Natural killer cell (primary cell): Measurements from ENCODE around the gene LEPROT. TPM values are rescaled to one million over a fixed set of nuclear protein-coding genes. Genes with fewer than 3 reads are reported as not detected.
A peak's percentile ranks its signal among the peaks of the same experiment; 100 is the strongest.

Source experiments
- ATAC-seq, 3 donors: fragments of 150-1000 bp in 2 of 3; fragments of 200-7000 bp in 1 of 3; cut with Tn5 transposase; 1 replicate in 1 of 3; 2 replicates in 2 of 3; pipeline ENCODE4 v1.10.0; 2021; ENCODE audit warnings: mild to moderate bottlenecking in 2 of 3, moderate library complexity in 2 of 3
- DNase-seq, 2 donors: peaks; one replicate each; pipeline versions ENCODE4 v3.0.0 to v3.0.0-alpha.2; 2013 to 2021; ENCODE audit warnings: mixed read lengths in 1 of 2
- H3K27ac ChIP-seq: one replicate; pipeline ENCODE4 v1.5.1; 2013; ENCODE audit warnings: mild to moderate bottlenecking, low read length
- H3K27me3 ChIP-seq: one replicate; pipeline ENCODE4 v1.6.1; 2013; ENCODE audit warnings: low read length; ENCODE audit not compliant: control insufficient read depth, insufficient read depth
- H3K36me3 ChIP-seq: one replicate; pipeline ENCODE4 v1.6.1; 2013; ENCODE audit warnings: low read length; ENCODE audit not compliant: control insufficient read depth, insufficient read depth
- H3K4me1 ChIP-seq: one replicate; pipeline ENCODE4 v1.6.1; 2013; ENCODE audit warnings: low read length; ENCODE audit not compliant: control insufficient read depth, insufficient read depth
- H3K4me3 ChIP-seq: one replicate; pipeline ENCODE4 v1.5.1; 2013; ENCODE audit warnings: low read length
- H3K9me3 ChIP-seq: one replicate; pipeline ENCODE4 v1.6.1; 2013; ENCODE audit warnings: low read length; ENCODE audit not compliant: control insufficient read depth, insufficient read depth
- H3K27ac Mint-ChIP-seq, 2 donors: one replicate each; pipeline ENCODE4 v1.8.0; 2022; ENCODE audit warnings: mild to moderate bottlenecking in 2 of 2, mixed read lengths in 2 of 2, moderate library complexity in 1 of 2
- H3K27me3 Mint-ChIP-seq, 2 donors: one replicate each; pipeline ENCODE4 v1.8.0; 2022; ENCODE audit warnings: low read depth in 2 of 2, mixed read lengths in 2 of 2
- H3K36me3 Mint-ChIP-seq: one replicate; pipeline ENCODE4 v1.8.0; 2022; ENCODE audit warnings: mixed read lengths
- H3K4me1 Mint-ChIP-seq, 2 donors: one replicate each; pipeline ENCODE4 v1.8.0; 2022; ENCODE audit warnings: mixed read lengths in 2 of 2
- H3K4me3 Mint-ChIP-seq: one replicate; pipeline ENCODE4 v1.8.0; 2022; ENCODE audit warnings: mild to moderate bottlenecking, moderate library complexity, mixed read lengths
- H3K9me3 Mint-ChIP-seq, 2 donors: one replicate each; pipeline ENCODE4 v1.8.0; 2022; ENCODE audit warnings: mixed read lengths in 2 of 2
- WGBS: methylation state at CpG from one replicate; pipeline ENCODE4 v1.1.7; 2013; ENCODE audit warnings: missing lambda C conversion rate; ENCODE audit not compliant: insufficient coverage; 5-methylcytosine and 5-hydroxymethylcytosine counted together
- intact Hi-C: fragments of 100-400 bp; cut with micrococcal nuclease; formaldehyde crosslinking; loops from one replicate; pipeline ENCODE4 v1.14.2; 2022
- total RNA-seq, 4 donors: library from RNA; stranded (reverse); fragments of 120-200 nt in 1 of 4; gene quantifications; one replicate each; pipeline versions ENCODE4 v1.2.3 to v1.2.4, GENCODE V29; 2013 to 2022
- TF ChIP-seq, protein P1 (sequence below): fragments of 200-600 bp; IDR thresholded peaks from one replicate; pipeline ENCODE4 v1.8.0; 2022; ENCODE audit warnings: antibody characterized with exemption

Gene LEPROT
- total RNA-seq, 3 donors from 2014 or later (not counting 1 experiment from before 2014, with no cell fraction given): 18.1 to 33.0 (median 20.3) TPM

DNA sequence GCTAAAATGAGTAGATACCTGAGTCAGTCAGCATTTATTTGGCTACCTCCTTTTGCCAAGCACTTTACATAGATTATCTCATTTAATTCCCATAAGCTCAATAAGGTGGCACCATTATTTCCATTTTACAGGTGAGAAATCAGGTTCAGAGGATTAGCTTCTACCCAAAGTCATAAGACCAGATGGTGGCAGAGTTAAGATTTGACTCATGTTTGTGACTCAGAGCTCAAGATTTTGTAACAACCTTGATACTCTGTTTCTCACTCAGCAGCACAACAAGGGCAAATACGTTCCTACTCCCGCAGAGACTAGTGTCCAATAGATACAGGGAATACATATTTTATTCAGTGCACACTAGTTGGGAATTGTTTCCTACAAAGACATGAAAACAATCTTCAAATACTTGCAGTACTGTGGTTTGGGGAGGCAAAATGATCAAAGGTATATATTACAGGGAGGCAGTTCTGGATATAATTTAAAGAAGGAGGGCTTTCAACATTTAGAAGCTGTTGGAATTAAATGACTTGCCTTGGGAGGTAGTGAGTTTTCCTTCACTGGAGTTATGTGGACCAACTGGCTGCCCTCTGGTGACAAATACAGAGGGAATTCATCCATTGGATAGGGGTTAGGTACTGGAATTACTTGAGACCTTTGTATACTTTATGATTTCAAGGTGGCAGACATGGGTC is 3.6 kb downstream of the LEPROT start:
- H3K27ac ChIP-seq: no peak overlapping the region
- TF ChIP-seq, protein P1, sequence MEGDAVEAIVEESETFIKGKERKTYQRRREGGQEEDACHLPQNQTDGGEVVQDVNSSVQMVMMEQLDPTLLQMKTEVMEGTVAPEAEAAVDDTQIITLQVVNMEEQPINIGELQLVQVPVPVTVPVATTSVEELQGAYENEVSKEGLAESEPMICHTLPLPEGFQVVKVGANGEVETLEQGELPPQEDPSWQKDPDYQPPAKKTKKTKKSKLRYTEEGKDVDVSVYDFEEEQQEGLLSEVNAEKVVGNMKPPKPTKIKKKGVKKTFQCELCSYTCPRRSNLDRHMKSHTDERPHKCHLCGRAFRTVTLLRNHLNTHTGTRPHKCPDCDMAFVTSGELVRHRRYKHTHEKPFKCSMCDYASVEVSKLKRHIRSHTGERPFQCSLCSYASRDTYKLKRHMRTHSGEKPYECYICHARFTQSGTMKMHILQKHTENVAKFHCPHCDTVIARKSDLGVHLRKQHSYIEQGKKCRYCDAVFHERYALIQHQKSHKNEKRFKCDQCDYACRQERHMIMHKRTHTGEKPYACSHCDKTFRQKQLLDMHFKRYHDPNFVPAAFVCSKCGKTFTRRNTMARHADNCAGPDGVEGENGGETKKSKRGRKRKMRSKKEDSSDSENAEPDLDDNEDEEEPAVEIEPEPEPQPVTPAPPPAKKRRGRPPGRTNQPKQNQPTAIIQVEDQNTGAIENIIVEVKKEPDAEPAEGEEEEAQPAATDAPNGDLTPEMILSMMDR: no peak
- H3K4me1 Mint-ChIP-seq: peaks cover 12 to 22% of the 10 kb centered on the region in 2 donors
- peaks cover 24% of the 10 kb centered on the region for H3K36me3 ChIP-seq
- no peaks in the 10 kb centered on the region for H3K27me3 Mint-ChIP-seq
- 78% methylated on average over 2 of the region's 2 CpGs for WGBS
- H3K4me1 ChIP-seq: peaks cover 13% of the 10 kb centered on the region
- ATAC-seq: no peak
- no peaks in the 10 kb centered on the region for H3K9me3 ChIP-seq
- H3K27me3 ChIP-seq: no peaks in the 10 kb centered on the region
- H3K27ac Mint-ChIP-seq: no peak overlapping the region
- intact Hi-C loops: no loop called here
- H3K4me3 ChIP-seq: no peak overlapping the region
- no peak for DNase-seq
- H3K4me3 Mint-ChIP-seq: no peak overlapping the region
- peaks cover 5% of the 10 kb centered on the region for H3K36me3 Mint-ChIP-seq
- no peaks in the 10 kb centered on the region for H3K9me3 Mint-ChIP-seq

DNA sequence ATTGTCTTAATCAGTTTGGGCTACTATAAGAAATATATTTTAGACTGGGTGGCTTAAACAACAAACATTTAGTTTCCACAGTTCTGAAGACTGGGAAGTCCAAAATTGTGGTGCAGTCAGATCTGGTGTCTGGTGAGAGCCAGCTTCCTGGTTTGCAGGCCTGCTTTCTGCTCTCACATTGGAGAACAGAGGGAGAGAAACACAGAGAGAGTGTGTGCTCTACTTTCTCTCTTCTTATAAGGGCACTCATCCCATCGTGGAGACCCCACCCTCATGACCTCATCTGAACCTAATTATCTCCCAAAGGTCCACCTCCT is 4.1 kb downstream of the LEPROT start:
- Histone ChIP-seq H3K27me3 (no peaks in the 10 kb centered on the region), H3K4me3 (no peak overlapping the region), H3K36me3 (peaks cover 27% of the 10 kb centered on the region), H3K4me1 (peaks cover 11% of the 10 kb centered on the region), H3K27ac (no peak overlapping the region), H3K9me3 (no peaks in the 10 kb centered on the region)
- ATAC-seq: no peak
- peaks cover 5% of the 10 kb centered on the region for H3K36me3 Mint-ChIP-seq
- no peak for DNase-seq
- TF ChIP-seq, protein P1: no peak
- no peaks in the 10 kb centered on the region for H3K27me3 Mint-ChIP-seq
- 82% methylated on average over 1 of the region's 1 CpG for WGBS
- H3K4me1 Mint-ChIP-seq: peaks cover 11 to 21% of the 10 kb centered on the region in 2 donors
- no peak overlapping the region for H3K27ac Mint-ChIP-seq
- intact Hi-C loops: no loop called here
- no peak overlapping the region for H3K4me3 Mint-ChIP-seq
- no peaks in the 10 kb centered on the region for H3K9me3 Mint-ChIP-seq

DNA sequence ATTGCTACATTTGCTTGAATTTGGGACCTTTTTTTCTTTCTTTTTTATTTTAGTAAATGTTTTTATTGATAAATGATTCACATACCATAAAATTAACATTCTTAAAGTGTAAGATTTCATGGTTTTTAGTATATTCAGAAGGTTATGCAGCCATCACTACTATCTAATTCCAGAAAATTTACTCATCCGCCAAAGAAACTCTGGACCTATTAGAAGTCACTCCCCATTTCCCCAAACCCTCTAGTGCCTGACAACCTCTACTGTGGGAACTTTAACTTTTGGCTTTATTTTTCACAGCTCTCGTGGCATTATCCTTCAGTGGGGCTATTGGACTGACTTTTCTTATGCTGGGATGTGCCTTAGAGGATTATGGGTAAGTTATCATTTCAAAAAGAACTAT is 4.5 kb downstream of the LEPROT start:
- peaks cover 27% of the 10 kb centered on the region for H3K36me3 ChIP-seq
- no peak overlapping the region for H3K27ac Mint-ChIP-seq
- 100% methylated on average over 1 of the region's 2 CpGs for WGBS
- H3K9me3 ChIP-seq: no peaks in the 10 kb centered on the region
- H3K36me3 Mint-ChIP-seq: peaks cover 5% of the 10 kb centered on the region
- H3K27ac ChIP-seq: no peak overlapping the region
- no peak overlapping the region for H3K4me3 ChIP-seq
- H3K27me3 Mint-ChIP-seq: no peaks in the 10 kb centered on the region
- H3K9me3 Mint-ChIP-seq: no peaks in the 10 kb centered on the region
- TF ChIP-seq, protein P1: no peak
- peaks cover 7% of the 10 kb centered on the region for H3K4me1 ChIP-seq
- H3K27me3 ChIP-seq: no peaks in the 10 kb centered on the region
- no peak overlapping the region for H3K4me3 Mint-ChIP-seq
- DNase-seq (no peak), ATAC-seq (no peak)
- intact Hi-C loops: no loop called here
- H3K4me1 Mint-ChIP-seq: peaks cover 6 to 18% of the 10 kb centered on the region in 2 donors

DNA sequence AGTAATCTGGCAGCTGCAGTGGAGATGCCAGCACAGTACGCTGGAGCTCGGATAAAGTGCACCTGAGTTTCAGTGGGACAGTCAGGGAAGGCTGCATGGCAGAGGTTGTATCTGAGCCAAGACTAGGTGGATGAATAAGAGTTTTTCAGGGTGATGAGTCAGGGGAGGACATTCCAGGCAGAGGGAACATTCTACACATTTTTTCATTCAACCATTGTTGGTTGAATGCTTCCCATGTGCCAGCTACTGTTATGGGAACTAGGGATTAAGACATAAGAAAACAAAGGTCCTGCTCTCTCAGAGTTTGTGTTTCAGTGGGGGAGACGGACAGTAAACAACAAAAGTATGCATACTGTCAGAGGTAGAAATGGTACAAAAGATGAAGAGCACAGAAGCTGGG is 5.2 kb downstream of the LEPROT start:
- ATAC-seq: no peak
- WGBS: 96% methylated on average over 3 of the region's 3 CpGs
- peaks cover 4 to 19% of the 10 kb centered on the region in 2 donors for H3K4me1 Mint-ChIP-seq
- H3K9me3 Mint-ChIP-seq: no peaks in the 10 kb centered on the region
- H3K27me3 ChIP-seq: no peaks in the 10 kb centered on the region
- DNase-seq: no peak
- no peak overlapping the region for H3K4me3 Mint-ChIP-seq
- no peaks in the 10 kb centered on the region for H3K9me3 ChIP-seq
- H3K27me3 Mint-ChIP-seq: no peaks in the 10 kb centered on the region
- H3K27ac Mint-ChIP-seq: peak overlapping the region in 1 of 2 donors; percentile 6
- intact Hi-C loops: no loop called here
- H3K27ac ChIP-seq: no peak overlapping the region
- H3K4me3 ChIP-seq: no peak overlapping the region
- H3K4me1 ChIP-seq: peaks cover 6% of the 10 kb centered on the region
- H3K36me3 ChIP-seq: peaks cover 29% of the 10 kb centered on the region
- H3K36me3 Mint-ChIP-seq: peaks cover 5% of the 10 kb centered on the region
- TF ChIP-seq, protein P1: no peak
